Liver (tissue), 3 donors: Measurements from ENCODE around the gene PSMD14.

Experiments used
- CTCF ChIP-seq: fragments of 150-350 bp; IDR thresholded peaks from 2 replicates; pipeline ENCODE4 v1.5.1; 2017; ENCODE audit warnings: improper control_type of control experiment, low read depth, low read length; ENCODE audit not compliant: missing input control
- EGR1 ChIP-seq, 2 donors: IDR thresholded peaks; 2 replicates each; pipeline ENCODE4 v1.6.1; 2016 to 2018; ENCODE audit warnings: antibody characterized with exemption in 2 of 2, low read depth in 2 of 2
- GABPA ChIP-seq, 2 donors: IDR thresholded peaks in 1 of 2; conservative IDR thresholded peaks in 1 of 2; 2 replicates each; pipeline ENCODE4 v1.6.1; 2016; ENCODE audit warnings: antibody characterized with exemption in 2 of 2, mild to moderate bottlenecking in 1 of 2, moderate library complexity in 1 of 2
- MAX ChIP-seq: IDR thresholded peaks from 2 replicates; pipeline ENCODE4 v1.6.1; 2016; ENCODE audit warnings: antibody characterized with exemption
- RAD21 ChIP-seq, 2 donors: IDR thresholded peaks; 2 replicates each; pipeline ENCODE4 v1.6.1; 2016; ENCODE audit warnings: antibody characterized with exemption in 2 of 2, mild to moderate bottlenecking in 2 of 2
- REST ChIP-seq: IDR thresholded peaks from 2 replicates; pipeline ENCODE4 v1.6.1; 2016; ENCODE audit warnings: antibody characterized with exemption, mild to moderate bottlenecking
- donor health status: healthy.
- donor health status: healthy.

GRCh38 chr2:161417438-161418274, 109.4 kb downstream of the PSMD14 start:
- TF ChIP-seq GABPA (IDR thresholded peaks at IDR 0.05 in 1 of 2, conservative IDR thresholded peaks at IDR 0.05 in 1 of 2) (no peak), MAX (no peak), REST (no peak), CTCF (no peak), EGR1 (IDR thresholded peaks at IDR 0.05; ENCODE audit: low read depth in 2 of 2) (no peak), RAD21 (IDR thresholded peaks at IDR 0.05) (no peak)
